Lower leg skin (tissue), 4 donors: ENCODE data around the gene STAT5B. TPM values are rescaled to one million over a fixed set of nuclear protein-coding genes. Genes with fewer than 3 reads are reported as not detected.

Experiments used
- DNase-seq, 2 donors: peaks; one replicate each; pipeline ENCODE4 v3.0.0-alpha.2; 2019; ENCODE audit warnings: low spot score in 2 of 2
- H3K4me3 ChIP-seq: fragments of 200-600 bp; sonication (generic); 2 replicates; pipeline ENCODE4 v1.5.1; 2017; ENCODE audit warnings: mild to moderate bottlenecking, low read depth; ENCODE audit not compliant: poor library complexity, severe bottlenecking
- POLR2A ChIP-seq, 2 donors: fragments of 450-650 bp; IDR thresholded peaks; one replicate each; pipeline ENCODE4 v1.6.1; 2016 to 2017; ENCODE audit warnings: antibody characterized with exemption in 2 of 2, mild to moderate bottlenecking in 1 of 2, moderate library complexity in 1 of 2
- WGBS, 2 donors: methylation state at CpG; one replicate each; pipeline ENCODE4 v1.1.5; 2018; 5-methylcytosine and 5-hydroxymethylcytosine counted together
- intact Hi-C: fragments of 100-400 bp; cut with DNase I; formaldehyde crosslinking; loops from one replicate; pipeline ENCODE4 v1.15.0; 2023; ENCODE audit warnings: low total_unique reads
- total RNA-seq, 4 donors: library from RNA; depleted of rRNA; stranded (reverse); fragments of >200 nt; gene quantifications; one replicate each; pipeline ENCODE4 v1.1.0, GENCODE V29; 2016
- TF ChIP-seq, protein P1 (sequence below), 3 donors: fragments of 450-650 bp; IDR thresholded peaks; one replicate each; pipeline ENCODE4 v1.5.1; 2016; ENCODE audit warnings: antibody characterized with exemption in 3 of 3, mild to moderate bottlenecking in 3 of 3, moderate library complexity in 2 of 3

The STAT5B gene
- total RNA-seq, 4 donors from 2014 or later: 40.2 to 72.4 (median 50.5) TPM

GRCh38 chr17:42312285-42313130 lies 36.3 kb upstream of the STAT5B start:
- DNase-seq: peak; percentile 77 to 96
- intact Hi-C loops: no loop called here

DNA sequence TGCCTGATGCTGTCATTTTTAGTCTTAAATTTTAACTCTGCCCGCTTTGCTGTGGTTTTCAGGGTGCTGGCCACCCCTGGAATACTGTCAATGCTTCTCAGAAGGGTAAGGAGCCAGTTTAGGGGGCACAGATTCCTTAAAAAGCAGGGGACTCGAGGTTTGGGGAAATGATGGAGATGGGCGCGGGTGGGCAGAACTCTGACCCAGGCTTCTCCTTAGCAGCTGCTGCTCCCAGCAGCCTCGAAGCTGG lies 35.8 kb upstream of the STAT5B start:
- intact Hi-C loops: no loop called here
- no peak for DNase-seq
- TF ChIP-seq, protein P1, sequence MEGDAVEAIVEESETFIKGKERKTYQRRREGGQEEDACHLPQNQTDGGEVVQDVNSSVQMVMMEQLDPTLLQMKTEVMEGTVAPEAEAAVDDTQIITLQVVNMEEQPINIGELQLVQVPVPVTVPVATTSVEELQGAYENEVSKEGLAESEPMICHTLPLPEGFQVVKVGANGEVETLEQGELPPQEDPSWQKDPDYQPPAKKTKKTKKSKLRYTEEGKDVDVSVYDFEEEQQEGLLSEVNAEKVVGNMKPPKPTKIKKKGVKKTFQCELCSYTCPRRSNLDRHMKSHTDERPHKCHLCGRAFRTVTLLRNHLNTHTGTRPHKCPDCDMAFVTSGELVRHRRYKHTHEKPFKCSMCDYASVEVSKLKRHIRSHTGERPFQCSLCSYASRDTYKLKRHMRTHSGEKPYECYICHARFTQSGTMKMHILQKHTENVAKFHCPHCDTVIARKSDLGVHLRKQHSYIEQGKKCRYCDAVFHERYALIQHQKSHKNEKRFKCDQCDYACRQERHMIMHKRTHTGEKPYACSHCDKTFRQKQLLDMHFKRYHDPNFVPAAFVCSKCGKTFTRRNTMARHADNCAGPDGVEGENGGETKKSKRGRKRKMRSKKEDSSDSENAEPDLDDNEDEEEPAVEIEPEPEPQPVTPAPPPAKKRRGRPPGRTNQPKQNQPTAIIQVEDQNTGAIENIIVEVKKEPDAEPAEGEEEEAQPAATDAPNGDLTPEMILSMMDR (IDR thresholded peaks at IDR 0.05): no peak
- TF ChIP-seq POLR2A (IDR thresholded peaks at IDR 0.05): no peak
- H3K4me3 ChIP-seq: no peak overlapping the region
- 22 to 29% methylated on average over 5 of the region's 5 CpGs for WGBS, 2 donors

More at GRCh38 chr17:42312285-42313130, 36.3 kb upstream of the STAT5B start:
- TF ChIP-seq POLR2A (IDR thresholded peaks at IDR 0.05): no peak
- TF ChIP-seq, protein P1 (IDR thresholded peaks at IDR 0.05): no peak
- H3K4me3 ChIP-seq: no peak overlapping the region
- WGBS, 2 donors: 27 to 32% methylated on average over 45 to 50 of the region's 54 CpGs

GRCh38 chr17:42311240-42312034 lies 35.2 kb upstream of the STAT5B start:
- intact Hi-C loops: no loop called here
- peak; percentile 91 to 96 for DNase-seq
- WGBS, 2 donors: 51 to 65% methylated on average over 19 of the region's 19 CpGs
- H3K4me3 ChIP-seq: no peak overlapping the region
- TF ChIP-seq, protein P1 (IDR thresholded peaks at IDR 0.05): no peak
- no peak for TF ChIP-seq POLR2A (IDR thresholded peaks at IDR 0.05)

DNA sequence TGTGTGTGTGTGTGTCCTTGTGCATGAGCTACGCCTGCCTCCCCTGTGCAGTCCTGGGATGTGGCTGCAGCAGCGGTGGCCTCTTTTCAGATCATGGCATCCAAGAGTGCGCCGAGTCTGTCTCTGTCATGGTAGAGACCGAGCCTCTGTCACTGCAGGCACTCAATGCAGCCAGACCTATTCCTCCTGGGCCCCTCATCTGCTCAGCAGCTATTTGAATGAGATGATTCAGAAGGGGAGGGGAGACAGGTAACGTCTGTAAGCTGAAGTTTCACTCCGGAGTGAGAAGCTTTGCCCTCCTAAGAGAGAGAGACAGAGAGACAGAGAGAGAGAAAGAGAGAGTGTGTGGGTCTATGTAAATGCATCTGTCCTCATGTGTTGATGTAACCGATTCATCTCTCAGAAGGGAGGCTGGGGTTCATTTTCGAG lies 34.6 kb upstream of the STAT5B start:
- 72 to 76% methylated on average over 8 to 9 of the region's 9 CpGs for WGBS, 2 donors
- intact Hi-C loops: no loop called here
- H3K4me3 ChIP-seq: no peak overlapping the region
- DNase-seq: no peak
- TF ChIP-seq, protein P1 (IDR thresholded peaks at IDR 0.05): no peak

DNA sequence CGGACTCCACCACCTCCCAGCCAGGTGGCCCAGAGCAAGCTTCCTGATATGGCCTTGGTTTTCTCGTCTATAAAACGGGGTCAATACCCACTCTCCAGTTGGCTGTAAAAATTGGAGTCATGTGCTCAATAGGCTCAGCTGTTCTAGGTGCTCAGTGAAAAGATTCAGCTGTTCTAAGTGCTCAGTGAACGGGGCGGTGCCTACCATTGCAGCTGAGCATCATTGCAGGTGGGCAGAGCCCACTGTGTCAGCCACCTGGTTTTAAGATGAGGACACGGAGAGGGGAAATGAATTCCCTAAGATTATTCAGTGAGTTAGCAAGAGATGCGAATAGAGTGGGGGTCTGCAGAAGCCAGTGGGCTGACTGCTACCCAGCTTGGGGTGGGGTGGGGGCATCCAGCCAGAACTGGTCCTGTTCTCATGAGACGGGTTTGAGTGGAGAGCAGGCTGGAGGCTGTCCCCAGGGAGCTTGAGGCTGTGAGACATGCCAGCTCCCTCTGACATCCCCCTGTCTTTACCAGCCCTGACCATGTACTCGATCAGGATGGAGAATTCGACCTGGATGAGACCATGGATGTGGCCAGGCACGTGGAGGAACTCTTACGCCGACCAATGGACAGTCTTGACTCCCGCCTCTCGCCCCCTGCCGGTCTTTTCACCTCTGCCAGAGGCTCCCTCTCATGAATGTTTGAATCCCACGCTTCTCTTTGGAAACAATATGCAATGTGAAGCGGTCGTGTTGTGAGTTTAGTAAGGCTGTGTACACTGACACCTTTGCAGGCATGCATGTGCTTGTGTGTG lies 34.0 kb upstream of the STAT5B start:
- intact Hi-C loops: no loop called here
- 85 to 89% methylated on average over 19 of the region's 19 CpGs for WGBS, 2 donors
- TF ChIP-seq, protein P1 (IDR thresholded peaks at IDR 0.05): no peak
- TF ChIP-seq POLR2A (IDR thresholded peaks at IDR 0.05): no peak
- DNase-seq: no peak
- H3K4me3 ChIP-seq: no peak overlapping the region
